NB4 (cell line): ENCODE results near the gene ZC3H12A.

Experiments used
- CTCF ChIP-seq: IDR thresholded peaks from one replicate; pipeline ENCODE4 v1.5.1; 2012; ENCODE audit warnings: low read depth, low read length
- MAX ChIP-seq: IDR thresholded peaks from 2 replicates; pipeline ENCODE4 v1.6.1; 2011; ENCODE audit warnings: low read depth, low read length
- MYC ChIP-seq: IDR thresholded peaks from 2 replicates; pipeline ENCODE4 v1.6.1; 2011; ENCODE audit warnings: low read depth, low read length
- POLR2A ChIP-seq: IDR thresholded peaks from 2 replicates; pipeline ENCODE4 v1.6.1; 2011; ENCODE audit warnings: mild to moderate bottlenecking; ENCODE audit not compliant: insufficient read length; ENCODE audit errors: extremely low read depth

- TF ChIP-seq CTCF (no peak), MAX (no peak), POLR2A (no peak), MYC (no peak)
These were observed 2.2 kb downstream of the ZC3H12A start for GRCh38 chr1:37476460-37477197.
